Smooth muscle cell (in vitro differentiated cells): Measurements from ENCODE around the gene THSD1. TPM values are rescaled to one million over a fixed set of nuclear protein-coding genes. Genes with fewer than 3 reads are reported as not detected.

Experiments
- DNase-seq: peaks from one replicate; lab custom pipeline; 2025; ENCODE audit not compliant: unreplicated experiment; lab: John Stamatoyannopoulos, UW
- H2AFZ ChIP-seq: fragments of 200-600 bp; sonication (generic); 2 replicates; pipeline ENCODE4 v1.6.0; 2016; ENCODE audit warnings: antibody characterized with exemption, low read depth, mild to moderate bottlenecking
- H3F3A ChIP-seq: fragments of 200-600 bp; sonication (generic); 2 replicates; pipeline ENCODE4 v1.6.0; 2017; ENCODE audit warnings: antibody characterized with exemption, low read depth
- H3K27ac ChIP-seq: fragments of 200-600 bp; sonication (generic); 2 replicates; pipeline ENCODE4 v1.5.1; 2016; ENCODE audit warnings: low read depth, mild to moderate bottlenecking
- H3K27me3 ChIP-seq: fragments of 200-600 bp; sonication (generic); 2 replicates; pipeline ENCODE4 v1.6.1; 2016; ENCODE audit warnings: low read depth, mild to moderate bottlenecking
- H3K36me3 ChIP-seq: fragments of 200-600 bp; sonication (generic); 2 replicates; pipeline ENCODE4 v1.5.1; 2016; ENCODE audit warnings: low read depth
- H3K4me1 ChIP-seq: fragments of 200-600 bp; sonication (generic); 2 replicates; pipeline ENCODE4 v1.5.1; 2016; ENCODE audit warnings: low read depth
- H3K4me2 ChIP-seq: fragments of 200-600 bp; sonication (generic); 2 replicates; pipeline ENCODE4 v1.6.0; 2016; ENCODE audit warnings: mild to moderate bottlenecking
- H3K4me3 ChIP-seq: fragments of 200-600 bp; sonication (generic); 2 replicates; pipeline ENCODE4 v1.5.1; 2016; ENCODE audit warnings: mild to moderate bottlenecking
- H3K79me2 ChIP-seq: fragments of 200-600 bp; sonication (generic); 2 replicates; pipeline ENCODE4 v1.6.0; 2016; ENCODE audit warnings: low read depth, mild to moderate bottlenecking
- H3K9ac ChIP-seq: fragments of 200-600 bp; sonication (generic); 2 replicates; pipeline ENCODE4 v1.6.0; 2016; ENCODE audit warnings: low read depth
- H3K9me3 ChIP-seq: fragments of 200-600 bp; sonication (generic); replicated peaks from 2 replicates; pipeline ENCODE4 v1.5.1; 2016; ENCODE audit warnings: low read depth
- H4K20me1 ChIP-seq: fragments of 200-600 bp; sonication (generic); 2 replicates; pipeline ENCODE4 v1.6.0; 2016; ENCODE audit warnings: low read depth
- CTCF ChIP-seq: fragments of 200-600 bp; sonication (generic); IDR thresholded peaks from 2 replicates; pipeline ENCODE4 v1.5.1; 2017; ENCODE audit warnings: borderline replicate concordance, mild to moderate bottlenecking, antibody characterized with exemption; ENCODE audit not compliant: insufficient read depth, poor library complexity, severe bottlenecking
- whole genome bisulfite sequencing: methylation state at CpG from one replicate; pipeline ENCODE4 v1.1.7; 2016; ENCODE audit warnings: low lambda C conversion rate; 5-methylcytosine and 5-hydroxymethylcytosine counted together
- polyA plus RNA-seq: library from polyadenylated mRNA; unstranded; fragments of >200 nt; fragmentation: Nextera tagmentation; extraction: Ambion mirVana; gene quantifications from 2 replicates; pipeline ENCODE4 v1.2.1, GENCODE V29; 2016
- total RNA-seq: library from RNA; depleted of rRNA; stranded (reverse); fragments of >200 nt; gene quantifications from 2 replicates; pipeline ENCODE4 v1.2.3, GENCODE V29; 2014

Gene THSD1
- total and polyA plus RNA-seq, 2 experiments from 2014 or later = 0.08 to 0.67 TPM

- no peaks in the 10 kb centered on the region for H3K9me3 ChIP-seq
- no peaks in the 10 kb centered on the region for H4K20me1 ChIP-seq
- H3F3A ChIP-seq = no peaks in the 10 kb centered on the region
- no peaks in the 10 kb centered on the region for H3K4me1 ChIP-seq
- no peak for TF ChIP-seq CTCF
- no peak overlapping the region for H3K4me2 ChIP-seq
- no peak overlapping the region for H3K27ac ChIP-seq
- no peak overlapping the region for H2AFZ ChIP-seq
- no peak overlapping the region for H3K9ac ChIP-seq
- 85% methylated on average over 4 of the region's 4 CpGs for WGBS
- no peak overlapping the region for H3K4me3 ChIP-seq
- no peaks in the 10 kb centered on the region for H3K79me2 ChIP-seq
- H3K27me3 ChIP-seq = peaks cover 14% of the 10 kb centered on the region
- no peak for DNase-seq
- no peaks in the 10 kb centered on the region for H3K36me3 ChIP-seq
These were observed 10.3 kb downstream of the THSD1 start for GRCh38 chr13:52395704-52396103.

- Histone ChIP-seq H3K27ac (no peak overlapping the region), H3K4me1 (no peaks in the 10 kb centered on the region), H3F3A (no peaks in the 10 kb centered on the region), H3K36me3 (no peaks in the 10 kb centered on the region), H3K4me2 (no peak overlapping the region), H3K27me3 (peaks cover 11% of the 10 kb centered on the region), H3K9ac (no peak overlapping the region), H3K79me2 (no peaks in the 10 kb centered on the region), H4K20me1 (no peaks in the 10 kb centered on the region), H3K4me3 (no peak overlapping the region), H2AFZ (no peak overlapping the region), H3K9me3 (no peaks in the 10 kb centered on the region)
- no peak for TF ChIP-seq CTCF
- WGBS = 86% methylated on average over 2 of the region's 2 CpGs
- DNase-seq = no peak
These were observed 11.4 kb downstream of the THSD1 start for GRCh38 chr13:52394586-52394985.

GRCh38 chr13:52393572-52394357 lies 12.2 kb downstream of the THSD1 start:
- H3K4me1 ChIP-seq = no peaks in the 10 kb centered on the region
- H3F3A ChIP-seq = no peaks in the 10 kb centered on the region
- no peaks in the 10 kb centered on the region for H3K36me3 ChIP-seq
- H2AFZ ChIP-seq = no peak overlapping the region
- no peaks in the 10 kb centered on the region for H3K79me2 ChIP-seq
- H3K4me2 ChIP-seq = no peak overlapping the region
- H3K4me3 ChIP-seq = no peak overlapping the region
- WGBS = 86% methylated on average over 8 of the region's 8 CpGs
- H3K9ac ChIP-seq = no peak overlapping the region
- H3K9me3 ChIP-seq = no peaks in the 10 kb centered on the region
- H4K20me1 ChIP-seq = no peaks in the 10 kb centered on the region
- TF ChIP-seq CTCF = no peak
- no peak overlapping the region for H3K27ac ChIP-seq
- no peak for DNase-seq
- peaks cover 5% of the 10 kb centered on the region for H3K27me3 ChIP-seq

- Histone ChIP-seq H4K20me1 (no peaks in the 10 kb centered on the region), H2AFZ (no peak overlapping the region), H3K27me3 (no peaks in the 10 kb centered on the region), H3K36me3 (no peaks in the 10 kb centered on the region), H3K4me3 (no peak overlapping the region), H3K9ac (no peak overlapping the region), H3K4me2 (no peak overlapping the region), H3K4me1 (no peaks in the 10 kb centered on the region), H3K79me2 (no peaks in the 10 kb centered on the region), H3F3A (no peaks in the 10 kb centered on the region), H3K9me3 (no peaks in the 10 kb centered on the region), H3K27ac (no peak overlapping the region)
- no peak for DNase-seq
- TF ChIP-seq CTCF = no peak
These were observed 18.3 kb downstream of the THSD1 start for GRCh38 chr13:52387721-52388120.
